ENCODE measurements around the gene ABCC1. TPM values are rescaled to one million over a fixed set of nuclear protein-coding genes. Genes with fewer than 3 reads are reported as not detected.
"Not testable (repeated sequence)": the region's sequence is repeated elsewhere in the genome, so short reads cannot be mapped to it uniquely, and the experiment has no call there.

Gene ABCC1
- total RNA-seq, 1 donor from 2014 or later = 7.2 TPM

- DNase-seq (ENCODE audit: low read depth) = no peak
Measured at GRCh38 chr16:16133943-16134604, 184.7 kb downstream of the ABCC1 start.

- DNase-seq (ENCODE audit: low read depth) = no peak
Measured at GRCh38 chr16:16136588-16136987, 187.2 kb downstream of the ABCC1 start.

GRCh38 chr16:16137110-16137509 is 187.7 kb downstream of the ABCC1 start:
- DNase-seq (ENCODE audit: low read depth) = no peak

- no peak for DNase-seq (ENCODE audit: low read depth)
Measured at GRCh38 chr16:16138034-16138635, 188.7 kb downstream of the ABCC1 start.

- DNase-seq (ENCODE audit: low read depth) = no peak
Measured at GRCh38 chr16:16139061-16139460, 189.6 kb downstream of the ABCC1 start.

- no peak for DNase-seq (ENCODE audit: low read depth)
Measured at GRCh38 chr16:16139806-16140205, 190.4 kb downstream of the ABCC1 start.

- DNase-seq (ENCODE audit: low read depth) = no peak
Measured at GRCh38 chr16:16140537-16140936, 191.1 kb downstream of the ABCC1 start.

- DNase-seq (ENCODE audit: low read depth) = no peak
Measured at GRCh38 chr16:16141141-16141540, 191.7 kb downstream of the ABCC1 start.

- DNase-seq (ENCODE audit: low read depth) = no peak
Measured at GRCh38 chr16:16141784-16142396, 192.5 kb downstream of the ABCC1 start.

- peak; percentile 32 for DNase-seq (ENCODE audit: low read depth)
Measured at GRCh38 chr16:16143038-16143763, 193.8 kb downstream of the ABCC1 start.

- DNase-seq (ENCODE audit: low read depth) = no peak
Measured at GRCh38 chr16:16143931-16144330, 194.5 kb downstream of the ABCC1 start.

GRCh38 chr16:16144416-16144815 is 195.0 kb downstream of the ABCC1 start:
- peak; percentile 33 for DNase-seq (ENCODE audit: low read depth)

GRCh38 chr16:16145286-16145685 is 195.9 kb downstream of the ABCC1 start:
- no peak for DNase-seq (ENCODE audit: low read depth)

GRCh38 chr16:16146380-16147315 is 197.2 kb downstream of the ABCC1 start:
- peak; percentile 89 for DNase-seq (ENCODE audit: low read depth)

- DNase-seq (ENCODE audit: low read depth) = no peak
Measured at GRCh38 chr16:16147316-16147999, 198.0 kb downstream of the ABCC1 start.

GRCh38 chr16:16148000-16148599 is 198.7 kb downstream of the ABCC1 start:
- DNase-seq (ENCODE audit: low read depth) = not testable (repeated sequence)

GRCh38 chr16:16148755-16149154 is 199.3 kb downstream of the ABCC1 start:
- no peak for DNase-seq (ENCODE audit: low read depth)

- DNase-seq (ENCODE audit: low read depth) = no peak
Measured at GRCh38 chr16:16149710-16150116, 200.3 kb downstream of the ABCC1 start.

GRCh38 chr16:16150117-16150877 is 200.9 kb downstream of the ABCC1 start:
- peak; percentile 97 for DNase-seq (ENCODE audit: low read depth)

Data from myocyte (in vitro differentiated cells).